ENCODE results near the gene CEP83.

Gene CEP83

DNA sequence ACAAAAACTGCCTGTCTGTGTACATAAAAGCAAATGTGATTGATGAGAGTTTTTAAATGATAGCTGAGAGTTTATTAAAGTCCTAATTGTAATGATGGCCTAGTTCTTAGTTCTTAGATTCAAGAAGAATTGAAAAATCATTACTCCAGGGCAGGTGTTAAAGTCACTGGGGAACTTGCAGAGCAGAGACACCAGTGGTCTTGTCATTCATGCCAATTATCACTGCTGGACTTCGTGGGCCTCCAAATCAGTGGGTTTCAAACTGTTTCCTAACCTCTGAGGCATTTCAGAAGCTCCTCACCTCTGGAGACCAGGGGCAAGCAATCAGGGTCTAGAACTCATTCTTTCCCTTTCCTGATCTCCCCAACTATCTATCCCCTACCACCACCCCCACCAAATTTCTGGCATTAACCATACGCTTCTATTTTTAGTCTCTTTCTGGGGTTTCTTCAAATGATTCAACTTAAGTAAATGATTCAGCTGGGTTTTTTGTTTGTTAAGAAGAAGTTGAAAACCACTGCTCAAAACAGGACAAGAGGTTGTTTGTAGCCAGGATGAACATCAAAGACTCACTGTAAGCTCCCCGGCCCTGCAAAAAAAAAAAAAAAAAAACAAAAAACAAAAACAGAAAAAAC lies 80.1 kb downstream of the CEP83 start:
- no peak overlapping the region for H3K27ac ChIP-seq
- TF ChIP-seq ZFX (IDR thresholded peaks at IDR 0.05; ENCODE audit: borderline replicate concordance) (no peak), CTCF (IDR thresholded peaks at IDR 0.05) (no peak)

- TF ChIP-seq ZFX (IDR thresholded peaks at IDR 0.05; ENCODE audit: borderline replicate concordance) = no peak
Measured at GRCh38 chr12:94377599-94377998, 82.1 kb downstream of the CEP83 start.

DNA sequence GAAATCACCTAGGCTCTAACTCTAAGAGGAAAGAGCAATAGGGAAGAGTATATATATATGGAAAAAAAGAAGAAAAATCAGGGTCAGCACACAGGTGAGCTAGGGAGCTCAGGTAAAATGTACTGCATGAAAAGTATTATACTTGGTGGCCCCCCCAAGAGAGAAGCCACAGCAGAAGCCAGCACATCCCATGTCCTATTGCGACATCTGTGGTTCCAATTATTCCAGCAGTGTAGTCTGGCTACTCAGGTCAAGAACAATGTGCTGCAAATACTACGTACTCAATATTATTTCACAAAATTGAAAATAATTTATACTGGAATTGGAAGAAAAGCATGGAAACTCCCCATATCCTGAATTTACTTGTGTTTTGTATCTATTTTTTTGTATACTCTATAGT lies 85.5 kb downstream of the CEP83 start:
- H3K27ac ChIP-seq = no peak overlapping the region
- TF ChIP-seq CTCF (IDR thresholded peaks at IDR 0.05) (no peak), ZFX (IDR thresholded peaks at IDR 0.05; ENCODE audit: borderline replicate concordance) (no peak)

More at GRCh38 chr12:94377599-94377998, 82.1 kb downstream of the CEP83 start:
- H3K27ac ChIP-seq = no peak overlapping the region

DNA sequence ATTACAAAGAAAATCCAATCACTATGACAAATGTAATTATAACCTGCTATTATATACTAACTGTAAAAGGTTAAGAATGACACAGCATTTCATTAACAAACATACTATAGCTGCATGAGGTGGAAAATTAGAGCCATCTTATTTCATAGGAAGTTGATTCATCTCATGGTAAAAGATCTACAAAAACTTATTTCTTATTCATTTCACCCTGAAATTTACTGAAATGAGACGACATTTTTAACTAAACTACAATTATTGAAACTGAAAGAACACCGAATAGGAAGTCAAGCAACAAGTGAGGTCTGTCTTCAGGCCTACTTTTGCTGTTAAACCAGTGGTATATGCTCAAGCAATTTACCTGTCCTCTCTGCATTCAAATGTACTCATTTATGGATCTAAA lies 87.2 kb downstream of the CEP83 start:
- H3K27ac ChIP-seq = no peak overlapping the region
- TF ChIP-seq ZFX (IDR thresholded peaks at IDR 0.05; ENCODE audit: borderline replicate concordance) = no peak
- no peak for TF ChIP-seq CTCF (IDR thresholded peaks at IDR 0.05)

DNA sequence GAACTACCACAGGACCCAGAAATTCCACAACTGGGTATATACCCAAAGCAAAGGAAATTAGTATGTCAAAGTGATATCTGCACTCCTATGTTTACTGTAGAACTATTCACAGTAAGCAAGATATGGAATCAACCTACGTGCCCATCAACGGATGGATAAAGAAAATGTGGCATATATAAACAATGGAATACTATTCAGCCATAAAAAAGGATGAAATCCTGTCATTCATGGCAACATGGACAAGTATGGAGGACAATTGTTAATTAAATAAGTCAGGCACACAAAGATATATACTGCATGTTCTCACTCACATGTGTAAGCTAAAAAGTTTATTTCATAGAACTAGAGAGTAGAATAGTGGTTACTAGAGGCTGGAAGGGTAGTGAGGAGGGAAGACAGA lies 97.0 kb downstream of the CEP83 start:
- TF ChIP-seq CTCF (IDR thresholded peaks at IDR 0.05) (no peak), ZFX (IDR thresholded peaks at IDR 0.05; ENCODE audit: borderline replicate concordance) (no peak)
- H3K27ac ChIP-seq = no peak overlapping the region

DNA sequence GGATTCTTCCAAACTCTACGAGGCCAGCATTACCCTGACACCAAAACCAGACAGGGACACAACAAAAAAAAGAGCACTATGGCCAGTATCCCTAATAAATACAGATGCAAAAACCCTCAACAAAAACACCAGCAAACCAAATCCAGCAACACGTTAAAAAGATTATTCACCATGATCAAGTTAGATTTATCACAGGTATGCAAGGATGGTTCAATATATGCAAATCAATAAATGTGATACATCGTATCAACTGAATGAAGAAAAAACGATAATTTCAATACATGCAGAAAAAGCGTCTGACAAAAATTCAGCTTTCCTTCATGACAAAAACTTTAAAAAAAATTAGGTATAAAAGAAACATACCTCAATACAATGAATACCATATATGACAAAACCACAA lies 99.9 kb downstream of the CEP83 start:
- TF ChIP-seq CTCF (IDR thresholded peaks at IDR 0.05) (no peak), ZFX (IDR thresholded peaks at IDR 0.05; ENCODE audit: borderline replicate concordance) (no peak)
- no peak overlapping the region for H3K27ac ChIP-seq

DNA sequence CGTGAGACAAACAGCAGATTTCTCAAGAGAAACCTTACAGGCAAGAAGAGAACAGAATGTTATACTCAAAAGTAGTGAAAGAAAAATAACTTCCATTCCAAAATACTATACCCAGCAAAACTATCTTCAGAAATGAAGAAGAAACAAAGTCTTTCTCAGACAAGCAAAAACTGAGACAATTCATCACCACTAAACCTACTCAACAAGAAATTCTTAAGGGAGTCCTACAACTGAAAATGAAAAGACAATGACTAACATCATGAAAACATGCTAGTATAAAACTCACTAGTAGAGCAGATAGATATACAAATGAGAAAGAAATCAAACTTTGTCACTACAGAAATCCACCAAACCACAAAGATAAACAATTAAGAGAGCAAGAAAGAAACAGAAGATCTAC lies 106.5 kb downstream of the CEP83 start:
- TF ChIP-seq ZFX (IDR thresholded peaks at IDR 0.05; ENCODE audit: borderline replicate concordance) (no peak), CTCF (IDR thresholded peaks at IDR 0.05) (no peak)
- no peak overlapping the region for H3K27ac ChIP-seq

- no peak for TF ChIP-seq ZFX (IDR thresholded peaks at IDR 0.05; ENCODE audit: borderline replicate concordance)
- TF ChIP-seq CTCF (IDR thresholded peaks at IDR 0.05) = no peak
- no peak overlapping the region for H3K27ac ChIP-seq
Measured at GRCh38 chr12:94340573-94340972, 119.1 kb downstream of the CEP83 start.
